OCI-LY7 (cell line): ENCODE measurements around the gene CAMKK1. TPM values are rescaled to one million over a fixed set of nuclear protein-coding genes. Genes with fewer than 3 reads are reported as not detected.
A peak's percentile ranks its signal among the peaks of the same experiment; 100 is the strongest.

ENCODE experiments used
- BruUV-seq: library from RNA; stranded (reverse); fragments of 400-500 nt; replicated peaks from 2 replicates; lab custom pipeline; 2021; lab: Mats Ljungman, UMichigan
- CTCF ChIA-PET: fragments of 300-600 bp; sonication (Branson Sonifier 250); formaldehyde crosslinking; loops from one replicate; lab custom pipeline; 2022; ENCODE audit warnings: antibody characterized with exemption; ENCODE audit not compliant: unreplicated experiment; lab: Charles Lee
- POLR2A ChIA-PET: fragments of 300-600 bp; sonication (Branson Sonifier 250); formaldehyde crosslinking; loops from one replicate; lab custom pipeline; 2022; ENCODE audit warnings: antibody characterized with exemption; lab: Charles Lee
- DNase-seq: peaks from one replicate; pipeline ENCODE4 v3.0.0-alpha.2; 2015; ENCODE audit warnings: low spot score
- H2AFZ ChIP-seq: fragments of 200-600 bp; sonication (generic), shearing (Covaris generic); 2 replicates; pipeline ENCODE4 v1.6.1; 2014; ENCODE audit warnings: mild to moderate bottlenecking, antibody characterized with exemption, low read length, moderate library complexity
- H3K27ac ChIP-seq: fragments of 200-600 bp; sonication (generic); 2 replicates; pipeline ENCODE4 v1.5.1; 2014; ENCODE audit warnings: mixed run types, low read depth, mild to moderate bottlenecking, moderate library complexity, low read length, inconsistent platforms; ENCODE audit not compliant: poor library complexity, severe bottlenecking
- H3K36me3 ChIP-seq: fragments of 200-600 bp; sonication (generic); 2 replicates; pipeline ENCODE4 v1.6.1; 2014; ENCODE audit warnings: mild to moderate bottlenecking, antibody characterized with exemption, low read length, moderate library complexity, mixed read lengths; ENCODE audit not compliant: insufficient read depth
- H3K4me1 ChIP-seq: fragments of 200-600 bp; sonication (generic); 2 replicates; pipeline ENCODE4 v1.5.1; 2014; ENCODE audit warnings: mild to moderate bottlenecking, low read length; ENCODE audit not compliant: insufficient read depth, poor library complexity, severe bottlenecking
- H3K4me2 ChIP-seq: fragments of 200-600 bp; sonication (generic); 2 replicates; pipeline ENCODE4 v1.6.1; 2014; ENCODE audit warnings: mild to moderate bottlenecking, low read length
- H3K4me3 ChIP-seq: fragments of 200-600 bp; sonication (generic); 2 replicates; pipeline ENCODE4 v1.5.1; 2014; ENCODE audit warnings: mild to moderate bottlenecking, low read depth, low read length; ENCODE audit not compliant: poor library complexity, severe bottlenecking
- H3K79me2 ChIP-seq: fragments of 200-600 bp; sonication (generic); 2 replicates; pipeline ENCODE4 v1.6.1; 2016; ENCODE audit warnings: low read depth, mild to moderate bottlenecking, low read length, moderate library complexity, mixed read lengths; ENCODE audit not compliant: insufficient read depth
- H3K9me2 ChIP-seq: fragments of 200-600 bp; sonication (generic); 2 replicates; pipeline ENCODE4 v1.6.1; 2016; ENCODE audit warnings: mild to moderate bottlenecking, low read length, mixed read lengths; ENCODE audit not compliant: insufficient read depth
- H3K9me3 ChIP-seq: fragments of 200-600 bp; sonication (generic); 2 replicates; pipeline ENCODE4 v1.6.1; 2014; ENCODE audit warnings: mild to moderate bottlenecking, mixed run types, low read length, mixed read lengths
- H4K20me1 ChIP-seq: fragments of 200-600 bp; sonication (generic); 2 replicates; pipeline ENCODE4 v1.6.1; 2014; ENCODE audit warnings: mild to moderate bottlenecking, antibody characterized with exemption, low read length, moderate library complexity, mixed read lengths; ENCODE audit not compliant: insufficient read depth
- CTCF ChIP-seq: fragments of 200-600 bp; sonication (generic); conservative IDR thresholded peaks from 2 replicates; pipeline ENCODE4 v1.5.1; 2014; ENCODE audit warnings: mild to moderate bottlenecking, antibody characterized with exemption, low read length, moderate library complexity, mixed read lengths
- EZH2phosphoT487 ChIP-seq: fragments of 200-600 bp; sonication (generic); IDR thresholded peaks from 2 replicates; pipeline ENCODE4 v1.6.1; 2018; ENCODE audit warnings: low read depth, borderline replicate concordance, mild to moderate bottlenecking, mixed run types, antibody characterized with exemption, low read length, moderate library complexity, mixed read lengths
- intact Hi-C: fragments of 100-400 bp; cut with micrococcal nuclease; formaldehyde crosslinking; loops from one replicate; pipeline ENCODE4 v1.10.0; 2022; ENCODE audit not compliant: unreplicated experiment
- total RNA-seq, 2 experiments: library from RNA; depleted of rRNA in 1 of 2; stranded (reverse); fragments of >200 nt in 1 of 2; shearing (Covaris generic) in 1 of 2; gene quantifications; 2 replicates each; pipeline ENCODE4 v1.2.3, GENCODE V29; 2014 to 2022

The CAMKK1 gene
- total RNA-seq, 2 experiments from 2014 or later: 2.7 TPM

- intact Hi-C loops: no loop called here
- ChIA-PET POLR2A (interaction anchor here (0.6 kb wide), 1 partner anchor 56 kb away, joined by 3 read pairs; no protein-coding TSS in a partner anchor), CTCF (no interaction called here)
- Histone ChIP-seq H3K27ac (no peak overlapping the region), H2AFZ (no peak overlapping the region), H3K4me3 (no peak overlapping the region), H3K79me2 (no peaks in the 10 kb centered on the region), H3K9me2 (no peaks in the 10 kb centered on the region), H3K4me1 (peaks cover 30% of the 10 kb centered on the region), H3K9me3 (no peaks in the 10 kb centered on the region), H4K20me1 (no peaks in the 10 kb centered on the region), H3K4me2 (no peak overlapping the region), H3K36me3 (peaks cover 95% of the 10 kb centered on the region)
- TF ChIP-seq EZH2phosphoT487 (no peak), CTCF (no peak)
- TSS peak; percentile 53 for BruUV-seq
- DNase-seq: no peak
These were observed 80.6 kb downstream of the CAMKK1 start for GRCh38 chr17:3812284-3812683.

Other genes with a start within 250 kb of the CAMKK1 start
- 12.4 and 19.8 TPM in 2 replicates for gene TAX1BP3, start 224.5 kb downstream of the CAMKK1 start, total RNA-seq (2014; rRNA removed; shearing (Covaris generic))
- 24.3 and 24.8 TPM in 2 replicates for gene TAX1BP3, start 224.5 kb downstream of the CAMKK1 start, total RNA-seq (2022)
- 32.5 and 36.0 TPM in 2 replicates for gene EMC6, start 224.2 kb downstream of the CAMKK1 start, total RNA-seq (2014; rRNA removed; shearing (Covaris generic))
- 53.7 and 54.6 TPM in 2 replicates for gene EMC6, start 224.2 kb downstream of the CAMKK1 start, total RNA-seq (2022)
- 143 and 150 TPM in 2 replicates for gene P2RX5, start 196.9 kb downstream of the CAMKK1 start, total RNA-seq (2014; rRNA removed; shearing (Covaris generic))
- gene P2RX5, start 196.9 kb downstream of the CAMKK1 start, total RNA-seq (2022): 173 and 195 TPM in 2 replicates
- gene HASPIN, start 169.2 kb downstream of the CAMKK1 start, total RNA-seq (2014; rRNA removed; shearing (Covaris generic)): 60.8 and 88.6 TPM in 2 replicates
- 66.2 and 71.3 TPM in 2 replicates for gene HASPIN, start 169.2 kb downstream of the CAMKK1 start, total RNA-seq (2022)
- 57.3 and 61.2 TPM in 2 replicates for gene ITGAE, start 91.9 kb downstream of the CAMKK1 start, total RNA-seq (2014; rRNA removed; shearing (Covaris generic))
- 51.2 and 52.2 TPM in 2 replicates for gene ITGAE, start 91.9 kb downstream of the CAMKK1 start, total RNA-seq (2022)
- gene NCBP3, start 46.8 kb downstream of the CAMKK1 start, total RNA-seq (2014; rRNA removed; shearing (Covaris generic)): 24.5 and 56.5 TPM in 2 replicates
- gene NCBP3, start 46.8 kb downstream of the CAMKK1 start, total RNA-seq (2022): 45.7 and 47.8 TPM in 2 replicates
- gene P2RX1, start 23.4 kb upstream of the CAMKK1 start, total RNA-seq (2014; rRNA removed; shearing (Covaris generic)): 0.41 and 0.69 TPM in 2 replicates
- gene P2RX1, start 23.4 kb upstream of the CAMKK1 start, total RNA-seq (2022): 3.3 and 4.5 TPM in 2 replicates
- gene ATP2A3, start 71.4 kb upstream of the CAMKK1 start, total RNA-seq (2014; rRNA removed; shearing (Covaris generic)): 84.0 and 108 TPM in 2 replicates
- gene ATP2A3, start 71.4 kb upstream of the CAMKK1 start, total RNA-seq (2022): 322 and 353 TPM in 2 replicates
- gene ZZEF1, start 250.0 kb upstream of the CAMKK1 start, total RNA-seq (2014; rRNA removed; shearing (Covaris generic)): 25.3 and 35.4 TPM in 2 replicates
- 51.5 and 54.9 TPM in 2 replicates for gene ZZEF1, start 250.0 kb upstream of the CAMKK1 start, total RNA-seq (2022)